Keratinocyte (primary cell): ENCODE results near the gene PPP5C. TPM values are rescaled to one million over a fixed set of nuclear protein-coding genes. Genes with fewer than 3 reads are reported as not detected.
A peak's percentile ranks its signal among the peaks of the same experiment; 100 is the strongest.

Source experiments
- DNase-seq: peaks from one replicate; pipeline ENCODE4 v3.0.0-alpha.2; 2011; ENCODE audit warnings: low read depth, missing footprints, low spot score
- FAIRE-seq: peaks from 2 replicates; lab custom pipeline; 2011; peaks lifted over from hg19 to GRCh38; lab: Jason Lieb, UNC
- H2AFZ ChIP-seq: 2 replicates; pipeline ENCODE4 v1.6.0; 2012; ENCODE audit warnings: low read length, control low read depth, inconsistent platforms; ENCODE audit not compliant: control insufficient read depth
- H3K27ac ChIP-seq: 2 replicates; pipeline ENCODE4 v1.5.1; 2011; ENCODE audit warnings: low read length; ENCODE audit not compliant: control insufficient read depth, insufficient read depth
- H3K27me3 ChIP-seq: 3 replicates; pipeline ENCODE4 v1.6.0; 2011; ENCODE audit warnings: low read length; ENCODE audit not compliant: control insufficient read depth, insufficient read depth; ENCODE audit errors: extremely low read depth
- H3K36me3 ChIP-seq, 2 experiments: 2 replicates in 1 of 2; 3 replicates in 1 of 2; pipeline ENCODE4 v1.5.1; 2011; ENCODE audit warnings: low read length in 2 of 2, mild to moderate bottlenecking in 1 of 2; ENCODE audit not compliant: control insufficient read depth in 2 of 2, insufficient read depth in 2 of 2; ENCODE audit errors: extremely low read depth in 1 of 2
- H3K4me1 ChIP-seq: 3 replicates; pipeline ENCODE4 v1.5.1; 2011; ENCODE audit warnings: low read length; ENCODE audit not compliant: control insufficient read depth, insufficient read depth; ENCODE audit errors: extremely low read depth
- H3K4me2 ChIP-seq: 3 replicates; pipeline ENCODE4 v1.6.0; 2011; ENCODE audit warnings: low read depth, low read length; ENCODE audit not compliant: control insufficient read depth, insufficient read depth; ENCODE audit errors: extremely low read depth
- H3K4me3 ChIP-seq, 3 experiments: fragments of 200-600 bp in 1 of 3; sonication (generic) in 1 of 3; 2 replicates in 2 of 3; 3 replicates in 1 of 3; pipeline ENCODE4 v1.5.1; 2011 to 2016; ENCODE audit warnings: low read length in 3 of 3, mild to moderate bottlenecking in 3 of 3, control low read depth in 2 of 3, inconsistent platforms in 1 of 3, low read depth in 1 of 3, mixed read lengths in 1 of 3, mixed run types in 1 of 3, moderate library complexity in 1 of 3; ENCODE audit not compliant: control insufficient read depth in 2 of 3, insufficient read depth in 2 of 3; ENCODE audit errors: extremely low read depth in 1 of 3
- H3K79me2 ChIP-seq: 2 replicates; pipeline ENCODE4 v1.6.0; 2012; ENCODE audit warnings: low read length; ENCODE audit not compliant: control insufficient read depth, insufficient read depth
- H3K9ac ChIP-seq: 3 replicates; pipeline ENCODE4 v1.6.0; 2011; ENCODE audit warnings: low read length; ENCODE audit not compliant: control insufficient read depth, insufficient read depth; ENCODE audit errors: extremely low read depth
- H3K9me1 ChIP-seq: 3 replicates; pipeline ENCODE4 v1.6.0; 2011; ENCODE audit warnings: low read length; ENCODE audit not compliant: control insufficient read depth, insufficient read depth; ENCODE audit errors: extremely low read depth
- H3K9me3 ChIP-seq: 2 replicates; pipeline ENCODE4 v1.5.1; 2012; ENCODE audit warnings: low read depth, low read length; ENCODE audit not compliant: control insufficient read depth
- H4K20me1 ChIP-seq: 3 replicates; pipeline ENCODE4 v1.6.0; 2011; ENCODE audit warnings: low read length; ENCODE audit not compliant: control insufficient read depth, insufficient read depth; ENCODE audit errors: extremely low read depth
- CTCF ChIP-seq, 3 experiments: IDR thresholded peaks in 1 of 3; conservative IDR thresholded peaks in 1 of 3; optimal IDR thresholded peaks in 1 of 3; 2 replicates in 2 of 3; 3 replicates in 1 of 3; pipeline versions ENCODE3 to v1.5.1; 2011; ENCODE audit warnings: low read length in 3 of 3, mild to moderate bottlenecking in 3 of 3, moderate library complexity in 2 of 3, control low read depth in 1 of 3, inconsistent platforms in 1 of 3; ENCODE audit not compliant: insufficient read depth in 2 of 3; ENCODE audit errors: extremely low read depth in 1 of 3
- EZH2 ChIP-seq: IDR thresholded peaks from one replicate; pipeline ENCODE4 v1.6.1; 2012; ENCODE audit warnings: inconsistent platforms, mild to moderate bottlenecking, low read length, moderate library complexity
- dilution Hi-C: fragments of 300-500 bp; cut with MboI; formaldehyde crosslinking; loops from one replicate; pipeline ENCODE4 v1.7.0; 2020; ENCODE audit warnings: low sequenced_read_pairs; ENCODE audit not compliant: extremely low pct_ligation_motif_present
- polyA plus RNA-seq, 5 experiments: library from polyadenylated mRNA; depleted of rRNA in 3 of 5; stranded (reverse) in 3 of 5; stranded (forward) in 1 of 5; unstranded in 1 of 5; fragments of >200 nt; gene quantifications; 1 replicate in 1 of 5; 2 replicates in 3 of 5; 3 replicates in 1 of 5; pipeline versions ENCODE4 v1.2.1 to v1.2.3, GENCODE V29; 2011 to 2012; ENCODE audit warnings: missing spikeins in 2 of 5, low read depth in 1 of 5, low replicate concordance in 1 of 5

The PPP5C gene
- polyA plus RNA-seq, 1 donor (not counting 4 experiments of a cell fraction or from before 2014, with no cell fraction given), result 97.5 TPM

- Histone ChIP-seq H3K27me3 (no peaks in the 10 kb centered on the region), H3K27ac (peak overlapping the region; percentile 91), H2AFZ (peak overlapping the region; percentile 44), H3K9me1 (peaks cover 3% of the 10 kb centered on the region), H3K79me2 (peaks cover 22% of the 10 kb centered on the region), H3K36me3 (peaks cover 12 to 16% of the 10 kb centered on the region in 2 experiments), H4K20me1 (peaks cover 34% of the 10 kb centered on the region), H3K4me2 (peak overlapping the region; percentile 88), H3K9me3 (no peaks in the 10 kb centered on the region), H3K9ac (peak overlapping the region; percentile 79), H3K4me3 (peak overlapping the region in 2 of 3 experiments; percentile 48 to 54), H3K4me1 (peaks cover 44% of the 10 kb centered on the region)
- TF ChIP-seq EZH2 (no peak), CTCF (optimal IDR thresholded peaks at IDR 0.05 in 1 of 3, IDR thresholded peaks at IDR 0.05 in 1 of 3, conservative IDR thresholded peaks at IDR 0.05 in 1 of 3; ENCODE audit: extremely low read depth in 1 of 3, insufficient read depth in 2 of 3, low read length in 3 of 3) (peak; percentile 64 to 69 (median 65))
- dilution Hi-C loops, result no loop called here
- DNase-seq, result peak; percentile 46
- peak; percentile 20 for FAIRE-seq
Observed at GRCh38 chr19:46372901-46373490, 26.1 kb downstream of the PPP5C start.

GRCh38 chr19:46373491-46374359 lies 26.8 kb downstream of the PPP5C start:
- Histone ChIP-seq H3K4me1 (peaks cover 44% of the 10 kb centered on the region), H3K9me3 (no peaks in the 10 kb centered on the region), H3K4me3 (peak overlapping the region in 1 of 3 experiments; percentile 54), H3K79me2 (peaks cover 21% of the 10 kb centered on the region), H3K36me3 (peaks cover 11 to 16% of the 10 kb centered on the region in 2 experiments), H3K4me2 (peak overlapping the region; percentile 88), H3K27ac (peak overlapping the region; percentile 91), H3K27me3 (no peaks in the 10 kb centered on the region), H3K9ac (peak overlapping the region; percentile 79), H4K20me1 (peaks cover 34% of the 10 kb centered on the region), H3K9me1 (peaks cover 3% of the 10 kb centered on the region), H2AFZ (peak overlapping the region; percentile 44)
- dilution Hi-C loops, result no loop called here
- FAIRE-seq (peak; percentile 99), DNase-seq (peak; percentile 99)
- peak in 2 of 3 experiments; percentile 15 to 30 for TF ChIP-seq CTCF (optimal IDR thresholded peaks at IDR 0.05 in 1 of 3, IDR thresholded peaks at IDR 0.05 in 1 of 3, conservative IDR thresholded peaks at IDR 0.05 in 1 of 3; ENCODE audit: extremely low read depth in 1 of 3, insufficient read depth in 2 of 3, low read length in 3 of 3)
- no peak for TF ChIP-seq EZH2
